GM19238 (cell line): ENCODE results near the gene PCDHGA6.
A peak's percentile ranks its signal among the peaks of the same experiment; 100 is the strongest.
"Not testable (repeated sequence)": the region's sequence is repeated elsewhere in the genome, so short reads cannot be mapped to it uniquely, and the experiment has no call there.

Experiments used
- DNase-seq: peaks from one replicate; pipeline ENCODE4 v3.0.0; 2011; ENCODE audit warnings: low spot score; ENCODE audit not compliant: insufficient read length

Gene PCDHGA6

DNA sequence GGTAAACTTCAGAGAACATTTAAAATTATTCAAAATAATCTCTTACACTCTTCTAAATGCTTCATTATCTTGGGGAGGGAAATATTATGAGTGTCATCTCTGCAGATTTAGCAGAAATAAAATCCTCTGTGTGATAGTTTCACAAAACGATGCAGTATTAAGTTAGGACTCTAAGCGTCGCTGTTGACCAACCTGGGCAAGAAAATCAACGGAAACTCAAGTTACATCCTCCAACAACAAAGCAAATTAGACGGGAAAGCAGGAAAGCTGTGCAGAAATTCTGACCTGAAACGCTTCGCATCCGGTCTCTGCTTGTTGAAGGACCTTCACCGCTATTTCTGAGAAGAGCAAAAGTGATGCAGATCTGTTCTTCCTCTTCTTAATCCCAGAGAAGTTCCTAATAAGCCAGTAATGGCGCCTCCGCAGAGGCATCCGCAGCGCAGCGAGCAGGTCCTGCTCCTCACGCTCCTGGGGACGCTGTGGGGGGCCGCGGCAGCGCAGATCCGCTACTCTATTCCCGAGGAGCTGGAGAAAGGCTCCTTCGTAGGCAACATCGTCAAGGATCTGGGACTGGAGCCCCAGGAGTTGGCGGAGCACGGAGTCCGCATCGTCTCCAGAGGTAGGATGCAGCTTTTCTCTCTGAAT lies at the start of gene PCDHGA6:
TSS of gene PCDHGA6 (plus strand) at position 219 of the 645 bp plus-strand sequence. CDS start at position 412, 193 bp downstream.
- DNase-seq, result no peak

DNA sequence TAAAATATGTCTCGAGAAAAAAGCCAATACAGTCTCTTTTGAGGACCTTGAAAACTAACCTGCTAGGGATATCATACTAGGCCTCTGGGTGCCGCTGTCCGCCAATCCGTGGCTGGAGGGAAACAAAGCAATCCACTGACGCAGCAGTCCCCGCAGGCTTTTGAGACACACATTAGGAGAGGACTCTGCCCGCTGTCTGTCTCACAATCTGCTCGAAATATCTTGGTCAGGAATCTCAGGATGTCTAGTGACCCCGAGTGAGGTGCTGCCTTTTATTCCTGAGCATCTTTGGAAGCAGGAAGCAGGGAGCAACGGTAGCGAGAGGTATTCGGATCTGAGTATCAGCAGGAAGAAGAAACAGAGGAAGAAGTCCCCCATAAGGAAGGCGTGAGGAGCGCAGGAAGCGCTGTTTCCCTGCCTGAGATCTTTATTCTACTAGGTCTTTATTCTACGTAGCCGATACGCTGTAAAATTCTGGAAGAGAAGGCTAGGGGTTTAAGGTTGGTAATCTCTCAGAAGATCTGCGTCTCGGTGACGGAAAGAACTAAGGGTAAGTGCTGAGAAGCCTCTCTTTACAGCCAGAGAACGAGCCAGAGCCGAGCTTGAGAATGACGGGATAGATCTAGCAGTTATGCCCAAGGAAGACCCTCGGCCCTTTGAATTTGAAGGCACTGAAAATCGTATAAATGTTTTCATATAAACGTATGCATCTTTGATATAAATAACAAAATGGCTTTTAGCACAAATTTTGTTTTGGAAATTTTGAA lies 47.4 kb upstream of the PCDHGA6 start:
- no peak for DNase-seq

DNA sequence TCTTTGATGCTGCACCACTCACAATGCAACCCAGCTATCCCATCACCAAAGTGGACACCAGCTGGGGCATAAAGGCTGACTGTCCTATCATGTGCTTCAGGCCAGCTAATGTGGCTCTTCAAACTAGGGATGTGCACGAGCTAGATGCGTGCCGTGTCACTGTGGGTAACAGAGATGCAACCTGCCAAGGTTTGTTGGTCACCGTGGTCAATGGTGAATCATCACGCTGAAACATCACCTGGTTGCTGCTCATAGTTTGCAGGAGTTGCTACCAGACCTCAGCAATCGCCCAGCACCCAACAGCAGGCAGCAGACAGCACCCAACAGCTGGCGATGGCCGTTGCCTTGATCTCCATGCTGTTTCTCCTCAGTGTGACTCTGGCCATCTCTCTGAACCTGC lies 45.5 kb upstream of the PCDHGA6 start:
- DNase-seq, result no peak

DNA sequence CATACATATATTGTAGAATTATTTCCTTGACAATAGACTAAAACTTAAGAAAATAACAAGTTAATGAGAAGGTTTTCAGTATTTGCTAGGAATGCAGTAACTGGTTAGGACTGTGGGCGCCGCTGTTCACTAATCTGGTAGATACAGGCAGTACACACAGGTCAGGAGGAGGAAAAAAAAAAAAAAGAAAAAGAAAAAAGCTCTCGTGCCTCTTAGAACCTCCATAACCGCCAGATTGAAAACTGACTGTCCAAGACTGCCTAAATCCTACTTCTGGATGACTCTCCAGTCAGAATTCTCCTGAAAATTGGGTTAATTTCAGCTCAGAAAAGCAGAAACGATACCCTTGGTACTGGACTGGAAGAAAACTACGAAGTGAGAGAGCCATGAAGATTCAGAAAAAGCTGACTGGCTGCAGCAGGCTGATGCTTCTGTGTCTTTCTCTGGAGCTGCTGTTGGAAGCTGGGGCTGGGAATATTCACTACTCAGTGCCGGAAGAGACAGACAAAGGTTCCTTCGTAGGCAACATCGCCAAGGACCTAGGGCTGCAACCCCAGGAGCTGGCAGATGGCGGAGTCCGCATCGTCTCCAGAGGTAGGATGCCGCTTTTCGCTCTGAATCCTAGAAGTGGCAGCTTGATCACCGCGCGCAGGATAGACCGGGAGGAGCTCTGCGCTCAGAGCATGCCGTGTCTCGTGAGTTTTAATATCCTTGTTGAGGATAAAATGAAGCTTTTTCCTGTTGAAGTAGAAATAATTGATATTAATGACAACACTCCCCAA lies 43.2 kb upstream of the PCDHGA6 start, which contains the start of gene PCDHGA1:
TSS of gene PCDHGA1 (plus strand) at position 216 of the 782 bp plus-strand sequence.
- DNase-seq, result no peak

DNA sequence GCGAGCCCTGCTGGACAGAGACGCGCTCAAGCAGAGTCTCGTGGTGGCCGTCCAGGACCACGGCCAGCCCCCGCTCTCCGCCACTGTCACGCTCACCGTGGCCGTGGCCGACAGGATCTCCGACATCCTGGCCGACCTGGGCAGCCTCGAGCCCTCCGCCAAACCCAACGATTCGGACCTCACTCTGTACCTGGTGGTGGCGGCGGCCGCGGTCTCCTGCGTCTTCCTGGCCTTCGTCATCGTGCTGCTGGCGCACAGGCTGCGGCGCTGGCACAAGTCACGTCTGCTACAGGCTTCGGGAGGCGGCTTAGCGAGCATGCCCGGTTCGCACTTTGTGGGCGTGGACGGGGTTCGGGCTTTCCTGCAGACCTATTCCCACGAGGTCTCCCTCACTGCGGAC lies 41.1 kb upstream of the PCDHGA6 start:
- DNase-seq, result not testable (repeated sequence)

DNA sequence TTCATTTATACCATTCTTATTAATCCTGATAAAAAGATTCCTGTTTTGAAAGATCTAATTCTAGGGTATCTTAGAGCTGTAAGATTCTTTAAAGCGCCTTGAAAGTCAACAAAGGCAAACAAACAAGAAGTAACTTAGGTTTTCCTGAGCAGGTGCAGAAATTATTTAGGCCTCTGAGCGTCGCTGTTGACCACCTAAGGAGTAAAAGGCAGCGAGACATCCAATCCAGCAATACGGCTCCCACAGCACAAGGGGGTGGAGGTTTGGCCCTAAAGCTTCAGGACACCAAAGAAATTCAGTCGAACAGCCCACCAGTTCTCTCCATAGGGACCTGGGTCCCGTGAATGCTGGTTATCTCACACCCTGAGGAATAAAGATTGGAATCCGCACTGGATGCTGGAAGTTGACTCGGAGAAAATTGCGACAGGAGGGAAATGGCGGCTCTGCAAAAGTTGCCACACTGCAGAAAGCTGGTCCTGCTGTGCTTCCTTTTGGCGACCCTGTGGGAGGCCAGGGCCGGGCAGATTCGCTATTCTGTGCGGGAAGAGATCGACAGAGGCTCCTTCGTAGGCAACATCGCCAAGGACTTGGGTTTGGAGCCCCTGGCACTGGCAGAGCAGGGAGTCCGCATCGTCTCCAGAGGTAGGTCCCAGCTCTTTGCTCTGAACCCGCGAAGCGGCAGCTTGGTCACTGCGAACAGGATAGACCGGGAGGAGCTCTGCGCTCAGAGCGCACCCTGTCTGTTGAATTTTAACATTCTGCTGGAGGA lies 35.0 kb upstream of the PCDHGA6 start, which contains the start of gene PCDHGA2:
TSS of gene PCDHGA2 (plus strand) at position 223 of the 769 bp plus-strand sequence.
- no peak for DNase-seq

DNA sequence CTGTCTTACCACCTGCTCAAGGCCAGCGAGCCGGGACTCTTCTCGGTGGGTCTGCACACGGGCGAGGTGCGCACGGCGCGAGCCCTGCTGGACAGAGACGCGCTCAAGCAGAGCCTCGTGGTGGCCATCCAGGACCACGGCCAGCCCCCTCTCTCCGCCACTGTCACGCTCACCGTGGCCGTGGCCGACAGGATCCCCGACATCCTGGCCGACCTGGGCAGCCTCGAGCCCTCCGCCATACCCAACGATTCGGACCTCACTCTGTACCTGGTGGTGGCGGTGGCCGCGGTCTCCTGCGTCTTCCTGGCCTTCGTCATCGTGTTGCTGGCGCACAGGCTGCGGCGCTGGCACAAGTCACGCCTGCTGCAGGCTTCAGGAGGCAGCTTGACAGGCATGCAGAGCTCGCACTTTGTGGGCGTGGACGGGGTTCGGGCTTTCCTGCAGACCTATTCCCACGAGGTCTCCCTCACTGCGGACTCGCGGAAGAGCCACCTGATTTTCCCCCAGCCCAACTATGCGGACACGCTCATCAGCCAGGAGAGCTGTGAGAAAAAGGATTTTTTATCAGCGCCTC lies 32.8 kb upstream of the PCDHGA6 start:
- DNase-seq, result not testable (repeated sequence)

DNA sequence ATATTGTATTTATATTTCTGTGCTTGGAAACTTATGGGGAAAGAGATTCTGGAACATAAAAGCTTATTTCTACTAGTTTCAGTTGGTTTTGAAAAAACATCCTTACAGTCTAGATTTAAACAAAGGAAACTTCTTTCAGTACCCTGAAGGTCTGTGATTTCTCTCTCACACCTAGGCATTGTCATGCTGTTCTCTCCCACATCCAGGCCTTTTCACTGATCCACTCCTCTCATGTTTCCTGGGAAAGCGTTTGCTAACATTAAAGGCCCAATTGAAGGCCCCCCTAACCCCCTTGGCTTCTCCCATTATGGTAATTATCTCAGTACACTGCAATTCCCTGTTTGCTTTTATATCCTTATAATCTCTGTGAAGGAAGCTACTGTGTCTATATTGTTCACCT lies 30.9 kb upstream of the PCDHGA6 start:
- DNase-seq, result no peak

DNA sequence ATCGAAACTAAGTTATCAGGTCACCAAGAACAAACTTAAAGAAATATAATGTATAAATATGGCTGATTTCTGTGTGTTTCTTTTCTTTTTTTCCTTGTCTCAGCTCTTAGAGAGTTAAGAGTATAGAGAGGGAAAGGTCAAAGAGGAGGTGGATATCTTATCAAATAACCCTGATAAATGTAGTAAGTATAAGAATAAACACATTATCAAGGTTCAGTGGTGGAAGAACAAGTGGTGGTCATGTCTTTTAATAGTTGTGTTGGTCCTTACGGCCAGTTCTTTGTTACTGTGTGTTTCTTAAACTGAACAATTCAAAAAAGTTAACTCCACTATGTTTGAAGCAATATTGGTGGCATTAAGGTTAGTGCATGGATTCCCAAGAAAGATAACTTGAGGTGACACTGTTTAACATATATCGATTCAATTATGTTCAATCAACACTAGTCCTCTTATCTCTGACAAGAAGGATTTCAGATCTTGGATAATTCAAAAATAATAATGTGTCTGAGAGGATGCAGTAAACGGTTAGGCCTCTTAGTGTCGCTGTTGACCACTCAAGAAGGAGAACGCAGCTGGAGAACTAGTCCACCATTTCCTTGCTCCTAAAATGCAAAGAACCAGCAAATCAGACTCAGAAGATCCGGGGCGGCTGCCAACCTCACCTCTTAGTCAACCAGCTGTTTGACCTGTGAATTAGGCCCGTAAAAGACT lies 30.3 kb upstream of the PCDHGA6 start, which contains the start of gene PCDHGA3:
TSS of gene PCDHGA3 (plus strand) at position 588 of the 711 bp plus-strand sequence. CDS start 205 bp downstream, outside the sequence.
- no peak for DNase-seq

DNA sequence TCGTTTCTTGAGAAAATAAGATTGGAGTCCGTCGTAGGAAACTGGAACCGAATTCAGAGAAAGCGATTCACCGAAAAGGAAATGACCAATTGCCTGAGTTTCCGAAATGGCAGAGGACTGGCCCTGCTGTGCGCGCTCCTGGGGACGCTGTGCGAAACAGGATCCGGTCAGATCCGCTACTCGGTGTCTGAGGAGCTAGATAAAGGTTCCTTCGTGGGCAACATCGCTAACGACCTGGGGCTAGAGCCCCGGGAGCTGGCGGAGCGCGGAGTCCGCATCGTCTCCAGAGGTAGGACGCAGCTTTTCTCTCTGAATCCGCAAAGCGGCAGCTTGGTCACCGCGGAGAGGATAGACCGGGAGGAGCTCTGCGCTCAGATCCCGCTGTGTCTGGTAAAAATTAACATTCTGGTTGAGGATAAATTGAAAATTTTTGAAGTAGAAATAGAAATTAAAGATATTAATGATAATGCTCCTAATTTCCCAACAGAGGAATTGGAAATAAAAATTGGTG lies 29.7 kb upstream of the PCDHGA6 start:
- no peak for DNase-seq

DNA sequence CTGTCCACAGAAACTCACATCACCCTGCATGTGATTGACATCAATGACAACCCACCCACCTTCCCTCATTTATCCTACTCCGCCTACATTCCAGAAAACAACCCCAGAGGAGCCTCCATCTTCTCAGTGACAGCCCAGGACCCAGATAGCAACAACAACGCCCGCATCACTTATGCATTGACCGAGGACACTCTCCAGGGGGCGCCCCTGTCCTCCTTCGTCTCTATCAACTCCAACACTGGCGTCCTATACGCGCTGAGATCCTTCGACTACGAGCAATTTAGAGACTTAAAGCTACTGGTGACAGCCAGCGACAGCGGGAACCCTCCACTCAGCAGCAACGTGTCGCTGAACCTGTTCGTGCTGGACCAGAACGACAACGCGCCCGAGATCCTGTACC lies 28.4 kb upstream of the PCDHGA6 start:
- DNase-seq, result no peak

DNA sequence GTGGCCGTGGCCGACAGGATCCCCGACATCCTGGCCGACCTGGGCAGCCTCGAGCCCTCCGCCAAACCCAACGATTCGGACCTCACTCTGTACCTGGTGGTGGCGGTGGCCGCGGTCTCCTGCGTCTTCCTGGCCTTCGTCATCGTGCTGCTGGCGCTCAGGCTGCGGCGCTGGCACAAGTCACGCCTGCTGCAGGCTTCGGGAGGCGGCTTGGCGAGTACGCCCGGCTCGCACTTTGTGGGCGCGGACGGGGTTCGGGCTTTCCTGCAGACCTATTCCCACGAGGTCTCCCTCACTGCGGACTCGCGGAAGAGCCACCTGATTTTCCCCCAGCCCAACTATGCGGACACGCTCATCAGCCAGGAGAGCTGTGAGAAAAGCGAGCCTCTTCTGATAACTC lies 27.7 kb upstream of the PCDHGA6 start:
- DNase-seq, result not testable (repeated sequence)

DNA sequence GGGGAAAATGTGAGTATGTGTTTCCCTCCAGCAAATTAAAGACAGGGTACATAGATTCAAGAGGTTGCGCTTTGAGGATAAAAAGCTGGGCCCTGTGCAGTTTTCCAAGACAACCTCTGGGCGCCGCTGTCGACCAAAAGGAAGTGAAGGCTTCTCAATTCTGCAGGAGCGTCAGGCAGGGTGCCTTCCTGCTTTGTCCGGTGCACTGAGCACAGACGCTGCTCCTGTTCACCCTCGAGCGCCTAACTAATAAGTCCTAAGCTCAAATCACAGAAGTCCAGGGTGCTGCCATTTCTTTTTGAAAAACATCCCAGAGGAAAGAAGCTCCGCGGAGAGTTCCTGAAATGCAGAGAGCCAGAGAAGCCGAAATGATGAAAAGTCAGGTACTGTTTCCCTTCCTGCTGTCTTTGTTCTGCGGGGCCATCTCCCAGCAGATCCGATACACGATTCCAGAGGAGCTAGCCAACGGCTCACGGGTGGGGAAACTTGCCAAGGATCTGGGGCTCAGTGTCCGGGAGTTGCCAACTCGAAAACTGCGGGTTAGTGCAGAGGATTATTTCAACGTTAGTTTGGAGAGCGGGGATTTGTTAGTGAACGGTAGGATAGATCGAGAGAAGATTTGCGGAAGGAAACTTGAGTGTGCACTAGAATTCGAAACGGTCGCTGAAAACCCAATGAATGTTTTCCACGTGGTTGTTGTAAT lies 23.6 kb upstream of the PCDHGA6 start, which contains the start of gene PCDHGB1:
TSS of gene PCDHGB1 (plus strand) at position 183 of the 703 bp plus-strand sequence. CDS start at position 345, 162 bp downstream.
- DNase-seq, result peak; percentile 37

DNA sequence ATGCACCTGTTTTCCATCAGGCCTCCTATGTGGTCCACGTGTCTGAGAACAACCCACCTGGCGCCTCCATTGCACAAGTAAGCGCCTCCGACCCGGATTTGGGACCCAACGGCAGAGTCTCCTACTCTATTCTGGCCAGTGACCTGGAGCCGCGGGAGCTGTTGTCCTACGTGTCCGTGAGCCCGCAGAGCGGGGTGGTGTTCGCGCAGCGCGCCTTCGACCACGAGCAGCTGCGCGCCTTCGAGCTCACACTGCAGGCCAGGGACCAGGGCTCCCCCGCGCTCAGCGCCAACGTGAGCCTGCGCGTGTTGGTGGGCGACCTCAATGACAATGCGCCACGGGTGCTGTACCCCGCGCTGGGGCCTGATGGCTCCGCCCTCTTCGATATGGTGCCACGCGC lies 22.1 kb upstream of the PCDHGA6 start:
- DNase-seq, result no peak

DNA sequence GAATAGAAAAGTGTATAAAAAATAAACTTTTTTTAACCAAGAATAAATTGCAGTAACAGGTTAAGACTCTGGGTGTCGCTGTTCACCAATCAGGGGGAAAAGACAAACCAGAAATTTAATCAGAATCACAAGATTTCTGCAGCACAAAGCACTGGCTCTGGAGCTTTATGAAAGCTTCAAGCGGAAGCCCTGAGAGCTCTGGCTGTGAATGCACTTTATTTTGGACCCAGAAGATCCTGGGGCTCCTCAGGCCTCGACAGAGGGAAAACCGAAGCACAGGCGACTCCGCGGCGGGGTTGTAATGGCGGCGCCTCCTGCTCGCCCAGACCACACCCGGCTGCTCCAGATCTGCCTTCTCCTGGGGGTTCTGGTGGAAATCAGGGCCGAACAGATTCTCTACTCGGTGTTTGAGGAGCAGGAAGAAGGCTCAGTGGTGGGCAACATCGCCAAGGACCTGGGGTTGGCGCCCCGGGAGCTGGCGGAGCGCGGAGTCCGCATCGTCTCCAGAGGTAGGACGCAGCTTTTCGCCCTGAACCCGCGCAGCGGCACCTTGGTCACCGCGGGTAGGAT lies 18.7 kb upstream of the PCDHGA6 start, which contains the start of gene PCDHGA4:
TSS of gene PCDHGA4 (plus strand) at position 122 of the 570 bp plus-strand sequence. CDS start at position 209, 87 bp downstream.
- no peak for DNase-seq

DNA sequence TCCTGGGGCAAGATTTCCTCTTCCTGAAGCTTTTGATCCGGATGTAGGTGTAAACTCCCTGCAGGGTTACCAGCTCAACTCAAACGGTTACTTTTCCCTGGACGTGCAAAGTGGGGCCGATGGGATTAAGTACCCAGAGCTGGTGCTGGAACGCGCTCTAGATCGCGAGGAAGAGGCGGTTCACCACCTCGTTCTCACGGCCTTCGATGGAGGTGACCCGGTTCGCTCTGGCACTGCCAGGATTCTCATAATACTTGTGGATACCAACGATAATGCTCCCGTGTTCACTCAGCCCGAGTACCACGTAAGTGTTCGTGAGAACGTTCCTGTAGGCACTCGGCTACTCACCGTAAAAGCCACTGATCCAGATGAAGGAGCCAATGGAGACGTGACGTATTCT lies 18.1 kb upstream of the PCDHGA6 start:
- DNase-seq, result no peak

DNA sequence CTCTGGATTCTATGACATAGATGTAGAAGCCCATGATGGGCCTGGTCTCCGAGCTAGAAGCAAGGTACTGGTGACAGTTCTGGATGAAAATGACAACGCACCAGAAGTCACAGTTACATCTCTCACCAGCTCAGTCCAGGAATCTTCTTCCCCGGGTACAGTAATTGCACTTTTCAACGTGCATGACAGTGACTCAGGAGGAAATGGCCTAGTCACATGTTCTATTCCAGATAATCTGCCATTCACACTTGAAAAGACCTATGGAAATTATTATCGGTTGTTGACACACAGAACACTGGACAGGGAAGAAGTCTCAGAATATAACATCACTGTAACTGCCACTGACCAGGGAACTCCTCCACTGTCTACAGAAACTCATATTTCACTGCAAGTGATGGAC lies 17.6 kb upstream of the PCDHGA6 start:
- no peak for DNase-seq

DNA sequence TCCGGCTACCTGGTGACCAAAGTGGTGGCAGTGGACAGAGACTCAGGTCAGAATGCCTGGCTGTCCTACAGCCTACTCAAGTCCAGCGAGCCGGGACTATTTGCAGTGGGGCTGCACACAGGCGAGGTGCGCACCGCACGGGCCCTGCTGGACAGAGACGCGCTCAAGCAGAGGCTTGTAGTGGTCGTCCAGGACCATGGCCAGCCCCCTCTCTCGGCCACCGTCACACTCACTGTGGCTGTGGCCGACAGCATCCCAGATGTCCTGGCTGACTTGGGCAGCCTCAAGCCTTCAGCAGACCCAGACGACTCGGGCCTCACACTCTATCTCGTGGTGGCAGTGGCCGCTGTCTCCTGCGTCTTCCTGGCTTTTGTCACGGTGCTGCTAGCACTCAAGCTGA lies 16.7 kb upstream of the PCDHGA6 start:
- DNase-seq, result no peak
